AML-193 (cell line): Measurements from ENCODE around the gene ATP2B3.

ENCODE experiments used
- DNase-seq, 2 experiments: peaks; one replicate each; lab custom pipeline; 2025; lab: John Stamatoyannopoulos, UW

Gene ATP2B3

GRCh38 chrX:153612413-153612812, 95.0 kb downstream of the ATP2B3 start:
- DNase-seq = no peak

- no peak for DNase-seq
Measured at GRCh38 chrX:153614818-153615217, 97.4 kb downstream of the ATP2B3 start.

- no peak for DNase-seq
Measured at GRCh38 chrX:153620576-153620975, 103.1 kb downstream of the ATP2B3 start.

- no peak for DNase-seq
Measured at GRCh38 chrX:153621949-153622598, 104.6 kb downstream of the ATP2B3 start.

GRCh38 chrX:153622661-153623309, 105.3 kb downstream of the ATP2B3 start:
- no peak for DNase-seq

- no peak for DNase-seq
Measured at GRCh38 chrX:153623310-153624029, 106.0 kb downstream of the ATP2B3 start.

GRCh38 chrX:153624196-153625091, 107.0 kb downstream of the ATP2B3 start:
- DNase-seq = no peak

GRCh38 chrX:153625271-153626024, 108.0 kb downstream of the ATP2B3 start:
- DNase-seq = no peak

- no peak for DNase-seq
Measured at GRCh38 chrX:153626025-153626633, 108.7 kb downstream of the ATP2B3 start.

GRCh38 chrX:153626863-153627674, 109.6 kb downstream of the ATP2B3 start:
- DNase-seq = no peak

GRCh38 chrX:153627675-153628111, 110.3 kb downstream of the ATP2B3 start:
- DNase-seq = no peak

GRCh38 chrX:153628129-153628528, 110.7 kb downstream of the ATP2B3 start:
- no peak for DNase-seq

GRCh38 chrX:153628665-153629064, 111.2 kb downstream of the ATP2B3 start:
- no peak for DNase-seq

GRCh38 chrX:153631346-153631745, 113.9 kb downstream of the ATP2B3 start:
- DNase-seq = no peak

- DNase-seq = no peak
Measured at GRCh38 chrX:153631907-153632594, 114.6 kb downstream of the ATP2B3 start.
